Natural killer cell treated with Interleukin-12 subunit alpha and Interleukin-12 subunit beta and Interleukin-15 and Interleukin-18, amount 100 ng/mL, for 72 hours (primary cell): Measurements from ENCODE around the gene GALNT9. TPM values are rescaled to one million over a fixed set of nuclear protein-coding genes. Genes with fewer than 3 reads are reported as not detected.
"Not testable (repeated sequence)": the region's sequence is repeated elsewhere in the genome, so short reads cannot be mapped to it uniquely, and the experiment has no call there.

Experiments used
- ATAC-seq, 2 donors: fragments of 150-1000 bp; cut with Tn5 transposase in 1 of 2; sonication (Bioruptor Pico), chemical (Tn5 transposase) in 1 of 2; 2 replicates each; pipeline ENCODE4 v1.10.0; 2021
- DNase-seq: peaks from one replicate; pipeline ENCODE4 v3.0.0; 2022; ENCODE audit warnings: low spot score
- H3K27ac Mint-ChIP-seq, 2 donors: 1 replicate in 1 of 2; 2 replicates in 1 of 2; pipeline ENCODE4 v1.8.0; 2022; ENCODE audit warnings: mixed read lengths in 2 of 2, mild to moderate bottlenecking in 1 of 2, moderate library complexity in 1 of 2
- H3K27me3 Mint-ChIP-seq, 2 donors: 1 replicate in 1 of 2; 2 replicates in 1 of 2; pipeline ENCODE4 v1.8.0; 2022; ENCODE audit warnings: mixed read lengths in 2 of 2
- H3K36me3 Mint-ChIP-seq: one replicate; pipeline ENCODE4 v1.8.0; 2022; ENCODE audit warnings: mixed read lengths
- H3K4me1 Mint-ChIP-seq, 2 donors: 1 replicate in 1 of 2; 2 replicates in 1 of 2; pipeline ENCODE4 v1.8.0; 2022; ENCODE audit warnings: low read depth in 2 of 2, mixed read lengths in 2 of 2, mild to moderate bottlenecking in 1 of 2
- H3K4me3 Mint-ChIP-seq: one replicate; pipeline ENCODE4 v1.8.0; 2022; ENCODE audit warnings: mixed read lengths
- H3K9me3 Mint-ChIP-seq: 2 replicates; pipeline ENCODE4 v1.8.0; 2022; ENCODE audit warnings: mixed read lengths
- total RNA-seq, 2 donors: library from RNA; stranded (reverse); gene quantifications; one replicate each; pipeline ENCODE4 v1.2.3, GENCODE V29; 2022

GALNT9 gene
- total RNA-seq, 2 donors from 2014 or later = not detected

DNA sequence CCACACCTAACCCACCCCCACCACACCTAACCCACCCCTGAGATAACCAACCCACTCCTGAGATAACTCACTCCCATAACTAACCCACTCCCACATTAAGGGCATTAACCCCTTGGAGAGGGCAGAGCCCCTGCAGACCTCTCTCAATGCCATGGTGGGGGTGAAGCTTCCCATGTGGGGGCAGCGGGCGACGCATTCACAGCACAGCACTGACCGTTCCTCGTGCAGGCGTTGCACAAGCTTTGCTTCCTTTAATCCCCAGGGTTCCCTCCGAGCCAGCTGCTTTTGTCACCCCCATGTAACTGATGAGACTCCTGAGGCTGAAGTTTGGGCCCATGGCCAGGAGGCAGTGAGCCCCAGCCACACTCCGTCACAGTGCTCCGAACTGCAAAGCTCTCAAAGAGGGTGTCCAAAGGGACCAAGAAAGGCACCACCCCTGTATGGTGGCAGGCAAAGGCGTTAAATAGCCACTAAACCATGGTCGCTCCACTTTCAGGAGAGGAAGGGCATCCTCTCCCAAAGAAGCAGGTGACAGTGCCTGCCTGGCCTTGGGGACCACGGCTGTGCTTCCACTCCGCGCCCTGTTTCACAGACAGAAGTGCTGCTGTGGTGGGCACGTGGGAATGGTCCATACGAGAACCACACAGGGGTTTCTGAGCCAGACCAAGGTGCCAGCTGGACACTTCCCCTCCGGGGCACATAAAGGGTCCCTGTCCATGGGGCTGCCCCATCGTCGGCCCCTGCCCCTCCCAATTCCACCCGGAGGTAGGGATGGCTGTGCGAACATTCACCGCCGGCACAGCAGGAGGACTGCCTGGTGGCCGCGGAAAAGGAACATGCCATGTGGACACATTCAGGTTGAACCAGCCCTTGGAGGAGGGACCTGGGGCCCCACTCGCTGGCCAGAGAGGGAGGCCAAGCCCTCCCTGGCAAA is 28.3 kb downstream of the GALNT9 start:
- H3K9me3 Mint-ChIP-seq = no peaks in the 10 kb centered on the region
- H3K27me3 Mint-ChIP-seq = peaks cover 0 to 2% of the 10 kb centered on the region in 2 donors
- DNase-seq (peak; percentile 57), ATAC-seq (no peak)
- H3K36me3 Mint-ChIP-seq = no peaks in the 10 kb centered on the region
- no peak overlapping the region for H3K27ac Mint-ChIP-seq
- H3K4me1 Mint-ChIP-seq = no peaks in the 10 kb centered on the region
- no peak overlapping the region for H3K4me3 Mint-ChIP-seq

DNA sequence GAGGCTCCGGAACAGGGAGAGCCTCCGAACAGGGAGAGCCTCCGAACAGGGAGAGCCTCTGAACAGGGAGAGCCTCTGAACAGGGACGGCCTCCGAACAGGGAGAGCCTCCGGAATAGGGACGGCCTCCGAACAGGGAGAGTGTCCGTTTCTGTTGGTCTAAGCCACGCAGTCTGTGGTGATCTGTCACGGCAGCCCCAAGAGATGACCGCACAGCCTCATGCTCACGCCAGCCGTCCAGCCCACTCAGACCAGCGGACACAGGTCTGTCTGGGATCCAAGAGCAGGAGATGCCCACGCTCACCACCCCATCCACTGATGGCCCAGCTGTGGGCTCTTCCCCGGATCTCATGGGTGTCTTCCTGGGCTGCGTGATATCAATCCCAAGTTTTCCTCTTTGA is 33.3 kb downstream of the GALNT9 start:
- ATAC-seq = no peak
- no peak overlapping the region for H3K4me3 Mint-ChIP-seq
- H3K27ac Mint-ChIP-seq = no peak overlapping the region
- H3K27me3 Mint-ChIP-seq = peaks cover 0 to 6% of the 10 kb centered on the region in 2 donors
- no peaks in the 10 kb centered on the region for H3K36me3 Mint-ChIP-seq
- H3K4me1 Mint-ChIP-seq = peaks cover 0 to 3% of the 10 kb centered on the region in 2 donors
- H3K9me3 Mint-ChIP-seq = no peaks in the 10 kb centered on the region
- DNase-seq = peak; percentile 31

DNA sequence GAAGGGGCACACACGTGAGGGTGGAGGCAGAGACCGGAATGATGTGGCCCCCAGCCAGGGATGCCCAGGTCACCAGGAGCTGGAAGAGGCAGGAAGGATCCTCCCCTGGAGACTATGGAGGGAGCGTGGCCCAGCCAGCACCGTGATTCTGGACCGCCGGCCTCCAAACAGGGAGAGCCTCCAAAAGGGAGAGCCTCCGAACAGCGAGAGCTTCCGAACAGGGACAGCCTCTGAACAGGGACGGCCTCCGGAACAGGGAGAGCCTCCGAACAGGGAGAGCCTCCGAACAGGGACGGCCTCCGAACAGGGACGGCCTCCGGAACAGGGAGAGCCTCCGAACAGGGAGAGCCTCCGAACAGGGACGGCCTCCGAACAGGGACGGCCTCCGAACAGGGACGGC is 33.8 kb downstream of the GALNT9 start:
- not testable (repeated sequence) for ATAC-seq, H3K27ac Mint-ChIP-seq, H3K4me1 Mint-ChIP-seq, H3K9me3 Mint-ChIP-seq, H3K36me3 Mint-ChIP-seq, H3K27me3 Mint-ChIP-seq, H3K4me3 Mint-ChIP-seq
- DNase-seq = peak; percentile 12

GRCh38 chr12:132295101-132295526 is 34.3 kb downstream of the GALNT9 start:
- DNase-seq (peak; percentile 49), ATAC-seq (no peak)
- no peak overlapping the region for H3K4me3 Mint-ChIP-seq
- H3K27ac Mint-ChIP-seq = no peak overlapping the region
- peaks cover 0 to 3% of the 10 kb centered on the region in 2 donors for H3K4me1 Mint-ChIP-seq
- no peaks in the 10 kb centered on the region for H3K36me3 Mint-ChIP-seq
- H3K9me3 Mint-ChIP-seq = no peaks in the 10 kb centered on the region
- peaks cover 0 to 3% of the 10 kb centered on the region in 2 donors for H3K27me3 Mint-ChIP-seq

- ATAC-seq = no peak
- DNase-seq = peak; percentile 31
- Mint-ChIP-seq H3K27ac (no peak overlapping the region), H3K27me3 (peaks cover 0 to 3% of the 10 kb centered on the region in 2 donors), H3K36me3 (no peaks in the 10 kb centered on the region), H3K4me3 (no peak overlapping the region), H3K9me3 (no peaks in the 10 kb centered on the region), H3K4me1 (peaks cover 0 to 7% of the 10 kb centered on the region in 2 donors)
These were observed 35.0 kb downstream of the GALNT9 start for GRCh38 chr12:132294121-132295034.

DNA sequence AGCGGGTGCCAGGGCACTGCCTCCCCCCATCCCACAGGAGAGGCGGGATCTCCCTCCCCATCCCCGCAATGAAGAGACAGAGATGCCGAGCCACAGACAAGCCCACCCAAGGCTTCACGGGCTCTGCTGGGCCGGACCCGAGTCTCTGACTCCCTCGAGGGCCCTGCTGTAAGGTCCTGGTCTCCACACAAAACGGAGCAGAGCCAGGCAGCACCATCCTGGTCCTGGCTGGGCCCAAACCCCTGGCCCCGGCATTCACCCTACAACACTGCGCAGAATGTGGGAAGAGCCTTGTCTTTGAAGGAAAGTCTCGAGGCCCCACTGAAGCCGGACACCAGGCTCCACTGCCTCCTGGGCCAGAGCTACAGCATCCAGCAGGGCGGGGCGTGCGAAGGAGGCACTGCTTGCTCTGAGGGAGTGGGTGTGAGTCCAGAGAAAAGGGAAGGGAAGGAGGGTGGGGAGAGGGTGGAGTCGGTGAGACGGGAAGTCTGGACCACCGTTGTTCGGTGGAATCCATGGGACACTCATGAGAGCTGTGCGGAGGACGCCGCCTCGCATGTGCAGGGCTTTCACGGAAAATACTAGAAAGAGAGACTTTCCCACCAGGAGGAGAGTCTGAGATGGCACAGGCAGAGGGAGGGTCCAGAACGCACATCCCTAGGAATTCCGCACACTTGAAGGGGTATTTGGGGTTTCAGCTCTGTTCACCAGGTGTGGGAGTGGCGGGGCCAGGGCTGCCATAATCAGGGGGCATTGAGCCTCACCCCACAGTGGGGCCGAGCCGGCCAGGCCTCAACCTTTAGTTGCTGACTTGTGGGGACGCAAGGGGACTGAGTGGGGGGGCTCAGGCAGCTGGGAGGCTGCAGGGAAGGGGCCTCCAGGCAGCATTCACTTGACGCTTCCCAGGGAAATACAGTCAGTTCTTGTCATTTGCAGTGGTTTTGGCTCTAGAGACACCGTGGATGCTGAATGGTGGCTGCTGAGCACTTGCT is 36.8 kb downstream of the GALNT9 start:
- H3K36me3 Mint-ChIP-seq = no peaks in the 10 kb centered on the region
- DNase-seq = peak; percentile 48

GRCh38 chr12:132291402-132292175 is 37.8 kb downstream of the GALNT9 start:
- H3K36me3 Mint-ChIP-seq = no peaks in the 10 kb centered on the region
- DNase-seq = peak; percentile 44
- no peaks in the 10 kb centered on the region for H3K9me3 Mint-ChIP-seq
- H3K4me3 Mint-ChIP-seq = no peak overlapping the region
- peaks cover 0 to 11% of the 10 kb centered on the region in 2 donors for H3K4me1 Mint-ChIP-seq
- no peak for ATAC-seq
- H3K27ac Mint-ChIP-seq = no peak overlapping the region
- peaks cover 0 to 12% of the 10 kb centered on the region in 2 donors for H3K27me3 Mint-ChIP-seq

More for the DNA sequence above, 36.8 kb downstream of the GALNT9 start:
- H3K4me1 Mint-ChIP-seq = peaks cover 0 to 11% of the 10 kb centered on the region in 2 donors
- H3K9me3 Mint-ChIP-seq = no peaks in the 10 kb centered on the region
- ATAC-seq = no peak
- peaks cover 0 to 6% of the 10 kb centered on the region in 2 donors for H3K27me3 Mint-ChIP-seq
- H3K4me3 Mint-ChIP-seq = no peak overlapping the region
- H3K27ac Mint-ChIP-seq = no peak overlapping the region

DNA sequence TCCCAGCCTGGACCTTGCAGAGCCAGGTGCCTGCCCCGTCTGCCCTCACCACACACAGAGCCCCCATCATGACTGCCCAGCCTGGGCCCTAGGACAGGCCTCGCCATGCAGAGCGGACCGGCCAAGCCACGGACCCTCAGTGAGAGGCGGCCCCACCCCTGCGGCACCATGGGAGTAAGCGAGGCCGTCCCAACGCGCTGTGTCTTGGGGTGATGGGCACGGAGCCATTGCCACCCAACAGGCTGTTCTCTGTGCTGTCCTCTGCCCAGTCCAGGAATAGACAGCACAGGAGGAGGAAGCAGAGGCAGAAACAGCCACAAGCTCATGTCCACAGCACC is 39.2 kb downstream of the GALNT9 start:
- Mint-ChIP-seq H3K4me1 (peaks cover 0 to 15% of the 10 kb centered on the region in 2 donors), H3K4me3 (no peak overlapping the region), H3K9me3 (no peaks in the 10 kb centered on the region), H3K27ac (no peak overlapping the region), H3K27me3 (peaks cover 8 to 15% of the 10 kb centered on the region in 2 donors), H3K36me3 (no peaks in the 10 kb centered on the region)
- ATAC-seq = no peak
- peak; percentile 35 for DNase-seq

DNA sequence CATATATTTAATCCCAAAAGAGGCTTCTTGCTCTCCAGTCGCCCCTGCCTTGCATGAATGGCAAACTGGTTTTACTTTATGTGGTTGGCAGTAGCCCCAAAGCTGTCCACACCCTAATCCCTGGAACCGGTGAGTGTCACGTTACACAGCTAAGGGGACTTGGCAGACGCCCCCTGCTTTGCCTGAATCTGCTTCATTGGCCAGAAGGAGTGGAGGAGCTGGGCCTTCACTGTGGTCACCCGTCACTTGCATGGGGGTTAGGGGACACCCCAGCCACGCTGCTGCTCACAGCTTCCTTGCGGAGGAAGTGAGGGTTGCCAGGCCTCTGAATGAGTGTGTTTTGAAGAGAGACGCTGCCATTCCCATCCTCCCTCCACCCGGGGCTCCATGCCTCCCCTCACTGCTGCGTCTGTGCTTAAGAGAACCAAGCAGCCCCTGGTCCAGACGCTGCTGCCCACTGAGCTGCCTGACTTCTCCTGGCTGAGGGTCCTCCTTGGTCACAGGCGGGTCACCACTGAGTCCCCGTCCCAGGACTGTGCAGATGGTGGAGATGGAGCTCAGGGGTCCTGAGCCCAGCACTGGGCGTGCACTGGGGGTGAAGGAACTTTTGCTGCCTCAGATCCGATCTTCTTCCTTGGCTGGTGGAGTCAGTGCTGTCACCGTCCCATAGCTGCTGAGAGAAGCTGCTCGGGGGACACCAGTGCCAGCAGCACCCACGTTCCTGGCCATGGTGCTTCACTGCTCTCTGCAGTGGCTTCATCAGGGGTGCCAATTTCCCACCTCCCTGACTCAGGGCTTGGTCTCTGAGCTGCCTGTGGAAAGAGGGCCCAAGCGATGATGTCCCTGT is 39.8 kb downstream of the GALNT9 start:
- ATAC-seq (no peak), DNase-seq (peak; percentile 45)
- no peaks in the 10 kb centered on the region for H3K9me3 Mint-ChIP-seq
- H3K4me1 Mint-ChIP-seq = peaks cover 0 to 15% of the 10 kb centered on the region in 2 donors
- no peaks in the 10 kb centered on the region for H3K36me3 Mint-ChIP-seq
- no peak overlapping the region for H3K27ac Mint-ChIP-seq
- H3K27me3 Mint-ChIP-seq = peaks cover 8 to 15% of the 10 kb centered on the region in 2 donors
- H3K4me3 Mint-ChIP-seq = no peak overlapping the region

DNA sequence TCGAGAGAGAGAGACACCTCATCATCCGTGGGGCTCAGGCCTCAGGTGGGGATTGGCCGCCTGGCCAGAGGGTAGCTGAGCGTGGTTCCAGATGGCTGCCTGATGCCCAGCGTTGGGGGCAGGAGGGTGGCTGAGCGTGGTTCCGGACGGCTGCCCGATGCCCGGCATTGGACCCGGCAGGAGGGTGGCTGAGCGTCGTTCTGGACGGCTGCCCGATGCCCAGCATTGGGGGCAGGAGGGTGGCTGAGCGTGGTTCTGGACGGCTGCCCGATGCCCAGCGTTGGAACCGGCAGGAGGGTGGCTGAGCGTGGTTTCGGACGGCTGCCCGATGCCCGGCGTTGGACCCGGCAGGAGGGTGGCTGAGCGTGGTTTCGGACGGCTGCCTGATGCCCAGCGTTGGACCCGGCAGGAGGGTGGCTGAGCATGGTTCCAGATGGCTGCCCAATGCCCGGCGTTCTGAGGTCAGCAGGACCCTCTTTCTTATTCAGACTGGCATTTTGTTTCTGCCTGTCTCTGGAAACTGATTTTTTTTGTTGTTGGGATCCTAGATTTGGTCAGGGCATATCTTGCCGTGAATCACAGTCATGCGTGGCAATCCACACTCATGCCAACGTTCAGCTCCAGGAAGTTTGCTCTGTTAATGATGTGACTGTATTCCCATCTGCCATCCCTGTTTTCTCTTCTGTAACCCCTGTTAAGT is 40.7 kb downstream of the GALNT9 start:
- peaks cover 8 to 15% of the 10 kb centered on the region in 2 donors for H3K27me3 Mint-ChIP-seq
- peak; percentile 26 for DNase-seq

More for the DNA sequence above, 40.7 kb downstream of the GALNT9 start:
- no peak for ATAC-seq
- Mint-ChIP-seq H3K36me3 (no peaks in the 10 kb centered on the region), H3K9me3 (no peaks in the 10 kb centered on the region), H3K27ac (no peak overlapping the region), H3K4me3 (no peak overlapping the region), H3K4me1 (peaks cover 0 to 15% of the 10 kb centered on the region in 2 donors)
